ENCODE results near the gene DAPK1.
"Not testable (repeated sequence)": the region's sequence is repeated elsewhere in the genome, so short reads cannot be mapped to it uniquely, and the experiment has no call there.

The DAPK1 gene

GRCh38 chr9:87498046-87498810, 561 bp downstream of the DAPK1 start:
- peak in 1 of 4 experiments; percentile 0 for DNase-seq (ENCODE audit: low read depth in 4 of 4, low spot score in 1 of 4)

DNA sequence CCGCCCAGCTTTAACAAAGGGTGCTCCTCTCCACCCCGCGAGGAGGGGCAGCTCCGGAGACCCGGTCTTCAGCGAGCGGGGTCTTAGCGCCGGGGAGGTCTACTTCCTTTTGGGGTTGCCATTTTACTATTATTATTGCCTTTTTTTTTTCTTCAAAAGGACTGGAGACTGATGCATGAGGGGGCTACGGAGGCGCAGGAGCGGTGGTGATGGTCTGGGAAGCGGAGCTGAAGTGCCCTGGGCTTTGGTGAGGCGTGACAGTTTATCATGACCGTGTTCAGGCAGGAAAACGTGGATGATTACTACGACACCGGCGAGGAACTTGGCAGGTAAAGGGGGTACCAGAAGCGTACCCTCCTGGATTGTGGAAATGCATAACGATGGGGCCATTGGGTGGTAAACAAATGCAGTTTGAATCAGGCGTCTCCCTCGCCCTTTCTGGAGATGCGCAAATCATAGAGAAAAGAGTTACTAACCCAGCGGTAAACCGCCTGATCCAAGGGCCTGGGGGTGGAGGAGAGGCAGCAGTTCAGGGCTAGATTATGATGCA, 1.2 kb downstream of the DAPK1 start:
- no peak for DNase-seq (ENCODE audit: low read depth in 4 of 4, low spot score in 1 of 4)

GRCh38 chr9:87499424-87500017, 1.9 kb downstream of the DAPK1 start:
- DNase-seq (ENCODE audit: low read depth in 4 of 4, low spot score in 1 of 4): no peak

GRCh38 chr9:87500491-87501270, 3.0 kb downstream of the DAPK1 start:
- DNase-seq (ENCODE audit: low read depth in 4 of 4, low spot score in 1 of 4): peak in 1 of 4 experiments; percentile 6

DNA sequence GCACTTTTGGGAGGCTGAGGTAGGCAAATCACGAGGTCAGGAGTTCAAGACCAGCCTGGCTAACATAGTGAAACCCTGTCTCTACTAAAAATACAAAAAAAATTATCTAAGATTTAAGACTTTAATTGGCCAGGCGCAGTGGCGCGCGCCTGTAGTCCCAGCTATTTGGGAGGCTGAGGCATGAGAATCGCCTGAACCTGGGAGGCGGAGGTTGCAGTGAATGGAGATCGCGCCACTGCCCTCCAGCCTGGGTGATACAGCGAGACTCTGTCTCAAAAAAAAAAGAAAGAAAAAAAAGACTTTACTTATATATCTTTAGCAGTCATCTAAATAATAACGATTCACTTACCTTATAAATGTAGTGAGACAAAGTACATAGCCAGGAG, 3.6 kb downstream of the DAPK1 start:
- not testable (repeated sequence) for DNase-seq (ENCODE audit: low read depth in 4 of 4, low spot score in 1 of 4)

DNA sequence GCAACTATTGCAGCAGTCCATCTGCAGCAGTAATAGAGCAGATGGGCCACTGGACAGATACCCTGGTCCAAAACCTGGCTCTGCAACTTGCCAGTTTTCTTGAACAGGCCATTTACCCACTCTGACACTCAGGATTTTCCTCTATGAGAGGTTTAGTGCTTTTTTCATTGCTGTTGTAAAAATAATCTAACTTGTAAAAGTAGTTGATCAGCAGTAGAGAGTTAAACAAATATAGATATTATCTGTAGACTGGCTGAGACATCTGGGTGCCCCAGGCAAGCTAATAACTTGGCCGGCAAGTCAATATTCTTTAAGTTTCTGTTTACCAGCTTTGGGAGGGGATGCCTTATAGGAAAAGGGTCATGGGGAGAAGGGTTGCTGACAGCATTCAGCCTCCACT, 4.1 kb downstream of the DAPK1 start:
- no peak for DNase-seq (ENCODE audit: low read depth in 4 of 4, low spot score in 1 of 4)

- no peak for DNase-seq (ENCODE audit: low read depth in 4 of 4, low spot score in 1 of 4)
Measured at GRCh38 chr9:87502391-87503221, 4.9 kb downstream of the DAPK1 start.

DNA sequence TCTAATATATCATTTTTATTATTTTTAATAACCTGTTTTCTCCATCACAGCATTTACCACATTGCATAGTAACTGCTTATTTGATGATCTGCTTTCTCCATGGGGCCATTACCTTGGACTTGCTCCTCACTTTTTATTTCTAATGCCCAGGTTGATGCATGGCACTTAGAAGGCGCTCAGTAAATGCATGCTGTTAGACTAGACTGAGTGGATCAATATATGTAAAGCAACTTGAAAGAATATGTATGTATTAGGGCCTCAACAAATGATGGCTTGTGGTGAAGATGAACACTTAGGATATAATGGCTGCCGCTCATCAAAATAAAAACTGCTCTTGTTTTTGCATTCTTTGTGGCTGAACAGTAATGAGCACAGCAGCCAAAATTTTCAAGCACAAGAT, 5.8 kb downstream of the DAPK1 start:
- DNase-seq (ENCODE audit: low read depth in 4 of 4, low spot score in 1 of 4): no peak

- no peak for DNase-seq (ENCODE audit: low read depth in 4 of 4, low spot score in 1 of 4)
Measured at GRCh38 chr9:87503927-87504326, 6.3 kb downstream of the DAPK1 start.

GRCh38 chr9:87504938-87505337, 7.3 kb downstream of the DAPK1 start:
- no peak for DNase-seq (ENCODE audit: low read depth in 4 of 4, low spot score in 1 of 4)

GRCh38 chr9:87505869-87506678, 8.4 kb downstream of the DAPK1 start:
- DNase-seq (ENCODE audit: low read depth in 4 of 4, low spot score in 1 of 4): no peak

DNA sequence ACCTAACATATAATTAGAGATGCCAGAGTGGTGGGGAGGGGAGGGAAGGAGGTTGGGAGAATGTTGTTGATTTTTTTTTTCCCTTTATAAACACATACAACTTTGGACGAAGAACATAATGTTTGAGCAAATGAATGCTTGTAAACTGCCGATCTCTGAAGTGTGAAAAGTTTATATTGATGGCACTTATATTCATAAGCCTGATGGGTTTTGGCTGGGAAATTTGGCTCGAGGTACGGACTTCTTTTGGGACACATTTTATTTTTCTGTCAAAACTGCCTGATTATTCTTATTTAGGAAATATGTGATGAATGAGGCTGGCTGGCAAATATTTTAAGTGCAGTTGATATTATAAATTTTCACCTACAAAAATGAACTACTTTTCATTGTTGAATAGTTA, 9.9 kb downstream of the DAPK1 start:
- DNase-seq (ENCODE audit: low read depth in 4 of 4, low spot score in 1 of 4): no peak

GRCh38 chr9:87510252-87510683, 12.6 kb downstream of the DAPK1 start:
- DNase-seq (ENCODE audit: low read depth in 4 of 4, low spot score in 1 of 4): no peak

DNA sequence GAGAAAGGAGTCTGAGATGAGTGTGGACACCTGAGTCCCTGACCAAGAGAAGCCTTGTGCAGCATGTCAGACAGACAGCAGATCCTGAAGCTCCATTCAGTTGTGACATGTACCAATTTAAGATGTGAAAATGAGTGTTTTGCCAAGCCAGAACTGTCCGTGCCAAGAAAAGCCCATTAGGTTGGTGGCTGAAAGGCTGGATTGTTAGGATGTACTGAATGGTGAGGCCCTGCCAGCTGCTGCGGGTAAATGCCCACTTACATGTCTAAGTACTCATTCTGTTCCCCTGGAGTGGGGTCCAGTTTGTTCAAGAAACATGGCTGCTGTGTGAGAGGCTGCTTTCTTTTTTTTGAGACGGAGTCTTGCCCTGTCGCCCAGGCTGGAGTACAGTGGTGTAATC, 14.6 kb downstream of the DAPK1 start:
- DNase-seq (ENCODE audit: low read depth in 4 of 4, low spot score in 1 of 4): no peak

DNA sequence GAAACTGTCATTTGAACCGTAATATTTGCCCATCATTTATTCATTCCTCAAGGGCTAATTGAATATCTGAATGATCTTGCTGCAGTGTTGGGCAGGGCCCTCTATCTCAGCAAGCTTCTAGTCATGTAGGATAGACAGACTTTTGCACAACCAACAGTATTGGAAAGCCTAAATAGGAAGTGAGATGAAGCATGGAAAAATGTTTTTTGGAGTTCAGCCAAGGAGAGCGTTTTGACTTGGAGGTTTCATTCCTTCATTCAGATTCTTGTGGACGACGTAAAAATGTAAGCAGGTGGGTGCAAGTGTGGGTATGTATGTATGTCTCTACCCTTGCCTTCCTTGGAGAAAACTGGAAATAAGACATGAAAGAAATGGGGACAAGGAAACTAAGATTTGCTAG, 15.5 kb downstream of the DAPK1 start:
- DNase-seq (ENCODE audit: low read depth in 4 of 4, low spot score in 1 of 4): no peak

GRCh38 chr9:87513880-87514535, 16.3 kb downstream of the DAPK1 start:
- DNase-seq (ENCODE audit: low read depth in 4 of 4, low spot score in 1 of 4): no peak

- DNase-seq (ENCODE audit: low read depth in 4 of 4, low spot score in 1 of 4): no peak
Measured at GRCh38 chr9:87515006-87515405, 17.3 kb downstream of the DAPK1 start.

- DNase-seq (ENCODE audit: low read depth in 4 of 4, low spot score in 1 of 4): no peak
Measured at GRCh38 chr9:87515588-87516221, 18.0 kb downstream of the DAPK1 start.

All from stimulated activated CD4-positive, alpha-beta T cell treated with anti-CD3 and anti-CD28 coated beads, Interleukin-1b, Interleukin-23, amount 100 ng/mL, for 24 hours (primary cell).